ENCODE data around the gene HHIPL2.
"Not testable (repeated sequence)": the region's sequence is repeated elsewhere in the genome, so short reads cannot be mapped to it uniquely, and the experiment has no call there.

The HHIPL2 gene

GRCh38 chr1:222539951-222540597 is 7.8 kb downstream of the HHIPL2 start:
- FAIRE-seq, result no peak

DNA sequence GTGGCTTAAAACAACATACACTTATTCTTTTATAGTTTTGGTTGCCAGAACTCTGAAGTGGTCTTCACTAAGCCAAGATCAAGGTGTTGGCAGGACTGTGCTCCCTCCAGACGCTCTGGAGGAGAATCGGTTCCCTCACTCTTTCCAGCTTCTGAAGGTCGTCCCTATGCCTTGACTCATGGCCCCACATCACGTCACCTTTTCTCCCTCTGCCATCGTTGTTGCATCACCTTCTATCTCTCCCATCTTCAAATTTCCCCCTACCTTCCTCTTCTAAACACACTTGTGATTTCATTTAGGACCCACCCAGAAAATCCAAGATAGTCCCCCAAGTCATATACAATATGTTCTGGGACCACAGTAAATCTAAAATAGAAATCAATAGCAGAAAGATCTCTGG is 12.4 kb downstream of the HHIPL2 start:
- FAIRE-seq, result no peak

- no peak for FAIRE-seq
These were observed 17.1 kb downstream of the HHIPL2 start for GRCh38 chr1:222530852-222531251.

GRCh38 chr1:222529916-222530315 is 18.0 kb downstream of the HHIPL2 start:
- FAIRE-seq, result no peak

GRCh38 chr1:222529181-222529580 is 18.7 kb downstream of the HHIPL2 start:
- no peak for FAIRE-seq

DNA sequence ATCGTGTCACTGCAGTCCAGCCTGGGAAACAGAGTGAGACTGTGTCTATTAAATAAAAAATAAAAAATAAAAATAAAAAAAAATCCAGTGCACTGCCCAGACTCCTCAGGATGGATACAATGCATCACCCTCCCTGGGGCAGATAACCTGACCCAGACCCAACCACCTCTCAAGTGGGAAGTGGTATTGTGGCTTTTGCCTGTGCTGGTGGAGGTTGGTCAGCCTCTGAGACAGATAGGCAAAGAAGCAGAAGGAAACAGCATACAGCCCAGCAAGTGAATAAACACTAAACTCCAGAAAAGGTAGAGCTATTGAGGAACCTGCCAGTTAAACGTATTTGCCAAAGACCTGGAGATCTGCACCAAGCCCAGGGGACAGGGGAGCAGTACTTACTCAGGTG is 22.0 kb downstream of the HHIPL2 start:
- no peak for FAIRE-seq

GRCh38 chr1:222523852-222524251 is 24.1 kb downstream of the HHIPL2 start:
- FAIRE-seq, result no peak

DNA sequence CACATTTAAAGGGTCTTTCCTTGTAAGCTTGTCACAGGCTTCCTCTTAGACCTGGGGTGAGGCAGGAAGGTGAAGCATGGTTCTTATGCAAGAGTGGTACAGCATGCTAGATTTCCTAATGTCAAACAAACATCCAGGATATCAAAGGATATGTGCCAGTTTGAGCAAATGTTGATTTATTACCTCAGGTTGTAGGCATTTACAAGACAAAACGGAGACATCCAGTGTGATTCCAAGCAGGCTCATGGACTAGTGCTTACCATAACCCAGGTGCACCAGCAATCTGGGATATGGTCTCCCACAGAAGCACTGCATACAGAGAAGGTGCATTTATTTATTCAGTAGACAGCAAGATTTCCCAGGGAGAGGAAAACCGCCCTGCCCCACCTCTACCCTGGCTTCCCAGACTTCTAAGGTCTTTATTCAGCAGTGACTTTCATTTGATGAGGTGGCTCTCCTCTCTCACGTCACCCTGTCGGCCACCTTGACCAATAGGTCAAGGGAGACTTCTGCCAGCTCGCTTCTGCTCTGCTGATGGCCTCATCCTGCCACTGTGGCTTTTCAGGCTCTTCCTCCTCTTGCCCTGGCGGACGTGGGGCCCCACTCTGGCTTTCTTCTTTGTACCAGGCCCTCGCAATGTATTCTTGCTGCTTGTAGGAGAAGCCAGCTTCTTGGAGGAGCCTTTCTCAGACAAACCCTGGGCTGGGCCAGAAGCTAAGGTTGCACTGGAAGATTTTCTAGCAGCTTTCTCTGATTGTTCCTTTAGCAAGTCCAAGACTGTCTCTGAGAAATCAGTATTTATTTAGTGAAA is 25.6 kb downstream of the HHIPL2 start:
- FAIRE-seq, result no peak

DNA sequence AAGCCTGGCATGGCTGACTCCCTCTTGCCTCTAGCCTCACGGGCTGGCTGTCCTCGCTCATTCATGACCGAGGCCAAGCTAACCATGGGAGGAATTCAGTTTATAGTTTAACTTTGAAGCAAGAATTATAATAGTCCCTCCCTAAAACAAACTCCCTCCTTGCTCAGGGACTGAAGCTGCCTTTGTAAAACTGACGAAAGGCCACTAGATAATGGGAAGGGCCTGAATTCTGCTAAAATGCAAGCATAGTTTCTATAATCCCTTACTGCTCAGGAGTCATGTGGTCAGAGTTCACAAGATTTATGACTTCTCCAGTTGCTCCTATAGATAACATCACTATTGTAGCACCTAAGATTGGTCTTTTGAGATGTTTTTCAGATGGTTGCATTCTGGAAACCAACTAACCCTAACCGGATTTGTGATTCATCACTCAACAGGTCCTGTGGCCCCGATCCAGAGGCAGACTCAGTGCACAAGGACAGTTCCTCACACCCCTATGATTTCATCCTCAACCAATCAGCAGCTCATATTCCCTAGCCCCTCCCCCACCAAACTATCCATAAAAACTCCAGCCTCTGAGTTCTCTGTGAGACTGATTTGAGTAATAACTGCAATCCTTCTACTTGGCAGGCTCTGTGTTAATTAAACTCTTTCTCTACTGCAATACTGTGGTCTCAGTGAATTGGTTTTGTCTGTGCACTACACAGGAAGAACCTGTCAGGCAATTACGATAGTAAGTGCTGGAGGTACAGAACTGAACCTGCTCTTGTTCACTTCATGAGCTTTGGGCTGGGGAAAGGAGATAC is 26.4 kb downstream of the HHIPL2 start:
- FAIRE-seq, result no peak

DNA sequence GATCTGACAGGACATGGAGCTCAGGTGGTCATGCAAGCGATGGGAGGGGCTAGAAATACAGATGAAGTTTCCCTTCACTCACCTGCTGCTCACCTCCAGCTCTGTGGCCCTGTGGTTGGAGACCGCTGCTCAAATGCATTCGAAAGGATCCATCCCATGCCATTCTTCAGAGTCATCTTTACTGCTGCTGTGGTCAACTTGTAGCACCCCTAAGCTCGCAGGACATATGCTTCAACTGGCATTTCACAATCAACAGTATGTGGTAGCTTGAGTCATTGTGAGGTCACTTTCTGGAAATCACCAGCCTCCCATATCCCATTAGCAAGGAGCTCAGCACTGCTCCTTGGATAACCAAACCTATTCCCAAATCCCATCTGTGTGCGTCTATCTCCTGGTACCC is 58.4 kb downstream of the HHIPL2 start:
- FAIRE-seq, result not testable (repeated sequence)

- not testable (repeated sequence) for FAIRE-seq
These were observed 60.1 kb downstream of the HHIPL2 start for GRCh38 chr1:222487774-222488173.

GRCh38 chr1:222484005-222484404 is 63.9 kb downstream of the HHIPL2 start:
- FAIRE-seq, result not testable (repeated sequence)

- not testable (repeated sequence) for FAIRE-seq
These were observed 68.3 kb downstream of the HHIPL2 start for GRCh38 chr1:222479567-222479966.

DNA sequence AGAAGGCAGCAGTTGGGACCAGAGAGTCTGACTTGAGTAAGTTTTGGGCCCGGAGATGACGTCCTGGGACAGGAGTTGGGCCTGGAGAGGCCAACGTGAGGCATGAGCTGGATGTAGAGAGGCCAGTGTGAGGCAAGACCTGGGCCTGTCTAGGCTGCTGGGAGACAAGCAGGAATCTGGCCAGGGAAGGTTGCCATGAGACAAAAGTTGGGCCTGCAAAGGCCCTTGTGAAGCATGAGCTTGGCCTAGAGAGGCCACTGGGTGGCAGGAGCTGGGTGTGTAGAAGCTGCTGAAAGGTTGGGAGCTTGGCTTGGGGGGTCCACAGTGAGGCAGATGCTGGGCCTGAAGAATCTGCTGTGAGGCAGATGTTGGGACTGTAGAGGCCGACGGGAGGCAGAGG is 71.5 kb downstream of the HHIPL2 start:
- not testable (repeated sequence) for FAIRE-seq

GRCh38 chr1:222473717-222474116 is 74.2 kb downstream of the HHIPL2 start:
- not testable (repeated sequence) for FAIRE-seq

DNA sequence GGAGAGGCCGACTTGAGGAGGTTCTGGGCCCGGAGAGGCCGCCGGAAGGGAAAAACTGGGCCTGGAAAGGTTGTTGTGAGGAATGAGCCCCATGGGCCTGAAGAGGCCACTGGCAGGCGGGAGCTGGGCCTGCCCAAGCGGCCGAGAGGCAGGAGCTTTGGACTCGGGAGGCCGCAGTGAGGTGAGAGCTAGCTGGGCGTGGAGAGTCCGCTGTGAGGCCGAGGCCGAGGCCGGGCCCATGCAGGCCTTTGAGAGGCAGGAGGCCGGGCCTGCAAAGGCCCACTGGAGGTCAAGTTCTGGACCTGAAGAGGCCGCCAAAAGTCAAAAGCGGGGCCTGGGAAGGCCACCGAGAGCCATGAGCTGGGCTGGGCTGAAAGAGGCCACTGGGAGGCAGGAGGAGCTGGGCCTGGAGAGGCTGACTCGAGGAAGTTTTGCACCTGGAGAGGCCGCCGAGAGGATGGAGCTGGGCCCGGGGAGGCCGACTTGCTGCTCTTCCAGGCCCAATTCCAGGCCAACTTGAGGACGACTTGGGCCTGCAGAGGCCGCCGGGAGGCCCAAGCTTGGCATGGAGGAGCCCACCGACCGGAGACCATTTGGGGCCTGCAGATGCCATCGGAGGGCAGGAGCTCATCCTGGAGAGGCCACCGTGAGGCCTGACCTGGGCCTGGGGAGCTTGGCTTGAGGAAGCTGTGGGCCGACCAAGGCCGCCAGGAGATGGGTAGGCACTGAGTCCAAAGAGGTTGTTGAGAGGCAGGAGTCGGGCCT is 74.9 kb downstream of the HHIPL2 start:
- FAIRE-seq, result not testable (repeated sequence)
